Effector CD8-positive, alpha-beta T cell (primary cell): ENCODE data around the gene PRDM16.

Source experiments
- DNase-seq: peaks from one replicate; lab custom pipeline; 2025; lab: John Stamatoyannopoulos, UW

PRDM16 gene

DNA sequence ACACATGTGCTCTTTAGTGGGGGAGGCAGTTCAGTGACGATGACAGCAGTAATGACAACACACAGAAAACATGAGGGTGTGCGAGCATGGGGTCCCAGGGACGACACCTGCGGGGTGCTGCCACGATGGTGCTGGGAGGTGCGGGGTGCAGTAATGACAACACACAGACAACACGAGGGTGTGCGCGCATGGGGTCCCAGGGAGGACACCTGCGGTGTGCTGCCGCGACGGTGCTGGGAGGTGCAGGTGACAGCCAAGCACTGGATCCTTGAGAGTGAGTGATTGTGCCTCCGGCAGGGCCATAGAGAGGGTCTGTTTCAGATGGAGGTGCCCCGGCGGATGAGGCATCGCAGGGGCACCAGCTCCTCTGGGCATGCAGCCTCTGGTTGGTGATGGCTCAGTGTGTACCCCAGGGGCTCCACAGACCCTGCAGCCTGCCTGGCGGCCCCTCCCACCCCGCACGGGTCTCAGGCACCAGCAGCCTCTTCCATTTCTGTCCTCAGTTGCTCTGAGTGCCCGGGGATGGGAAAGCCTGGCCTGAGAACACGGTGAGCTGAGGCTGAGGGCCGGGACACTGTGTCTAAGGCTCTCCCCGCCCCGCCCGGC is 193.8 kb downstream of the PRDM16 start:
- DNase-seq, result no peak

DNA sequence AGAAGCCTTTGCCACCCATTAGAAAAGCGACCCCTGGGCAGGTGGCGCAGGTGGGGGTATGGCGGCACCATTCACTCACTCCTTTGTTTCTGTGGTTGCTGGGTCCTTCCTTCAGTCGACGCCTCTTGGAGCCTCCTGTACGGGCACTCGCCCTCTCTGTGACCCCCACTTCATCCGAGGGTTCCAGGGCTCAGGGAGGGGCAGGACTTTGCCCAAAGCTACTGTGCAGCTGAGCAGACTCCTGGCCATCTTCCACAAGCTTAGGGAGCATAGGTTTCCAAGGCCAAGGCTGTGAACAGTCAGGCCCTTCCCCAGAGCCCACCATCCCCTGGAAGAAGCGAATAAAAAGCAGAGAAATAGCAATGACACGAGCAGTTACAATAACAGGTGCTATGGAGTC is 194.8 kb downstream of the PRDM16 start:
- no peak for DNase-seq

DNA sequence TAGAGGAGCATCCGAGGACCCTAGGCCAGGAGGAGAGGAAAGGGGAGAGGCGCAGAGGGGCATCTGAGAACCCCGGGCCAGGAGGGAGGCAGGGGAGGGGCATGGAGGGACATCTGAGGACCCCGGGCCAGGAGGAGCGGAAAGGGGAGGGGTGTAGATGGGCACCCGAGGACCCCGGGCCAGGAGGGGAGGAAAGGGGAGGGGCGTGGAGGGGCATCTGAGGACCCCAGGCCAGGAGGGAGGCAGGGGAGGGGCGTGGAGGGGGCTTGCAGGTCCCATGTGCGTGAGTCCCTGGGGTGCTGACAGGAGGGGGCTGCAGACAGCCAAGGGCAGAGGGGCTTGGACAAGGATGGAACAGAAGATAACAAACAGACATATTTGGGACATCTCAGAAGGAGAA is 195.5 kb downstream of the PRDM16 start:
- no peak for DNase-seq

DNA sequence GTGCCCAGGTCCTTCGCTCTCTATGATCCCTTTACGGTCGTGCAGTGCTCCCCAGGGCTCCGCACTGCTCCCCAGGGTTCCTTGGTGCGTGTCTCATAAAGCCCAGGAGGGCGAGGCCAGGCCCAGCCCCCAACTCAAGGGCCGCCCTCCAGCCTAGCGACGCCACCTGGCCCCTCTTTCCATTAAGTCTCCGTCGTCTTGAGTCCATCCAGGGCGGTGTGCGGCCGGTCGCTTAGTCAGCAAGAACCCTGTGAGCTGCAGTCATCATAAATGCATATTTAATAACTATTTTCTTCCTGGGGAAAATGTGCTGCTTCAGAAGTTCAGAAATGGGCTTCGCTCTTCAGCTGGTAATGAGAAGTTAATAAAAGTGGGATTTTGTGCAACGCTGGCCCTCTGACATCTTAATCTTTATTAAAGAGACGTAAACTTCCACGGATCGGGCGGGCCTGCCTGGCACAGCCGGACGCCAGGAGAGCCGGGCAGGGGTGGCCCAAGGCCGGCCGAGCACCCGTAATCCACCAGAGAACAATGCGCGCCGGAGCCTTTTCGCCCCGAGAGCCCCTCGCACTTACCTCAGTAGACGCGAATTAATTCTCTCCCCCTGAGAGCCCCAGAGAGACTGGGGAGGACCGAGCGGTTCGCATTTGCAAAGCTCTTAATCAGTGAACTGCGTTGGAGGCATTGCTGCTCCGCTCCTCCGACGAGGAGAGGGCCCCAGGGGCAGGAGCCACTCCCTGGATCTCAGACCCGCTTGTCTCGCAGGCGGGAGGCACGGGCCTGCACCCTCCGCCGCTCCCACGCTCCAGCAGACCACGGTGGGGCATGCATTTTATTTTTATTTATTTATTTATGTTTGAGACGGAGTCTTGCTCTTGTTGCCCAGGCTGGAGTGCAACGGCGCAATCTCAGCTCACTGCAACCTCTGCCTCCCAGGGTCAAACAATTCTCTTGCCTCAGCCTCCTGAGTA is 197.1 kb downstream of the PRDM16 start:
- DNase-seq, result no peak

DNA sequence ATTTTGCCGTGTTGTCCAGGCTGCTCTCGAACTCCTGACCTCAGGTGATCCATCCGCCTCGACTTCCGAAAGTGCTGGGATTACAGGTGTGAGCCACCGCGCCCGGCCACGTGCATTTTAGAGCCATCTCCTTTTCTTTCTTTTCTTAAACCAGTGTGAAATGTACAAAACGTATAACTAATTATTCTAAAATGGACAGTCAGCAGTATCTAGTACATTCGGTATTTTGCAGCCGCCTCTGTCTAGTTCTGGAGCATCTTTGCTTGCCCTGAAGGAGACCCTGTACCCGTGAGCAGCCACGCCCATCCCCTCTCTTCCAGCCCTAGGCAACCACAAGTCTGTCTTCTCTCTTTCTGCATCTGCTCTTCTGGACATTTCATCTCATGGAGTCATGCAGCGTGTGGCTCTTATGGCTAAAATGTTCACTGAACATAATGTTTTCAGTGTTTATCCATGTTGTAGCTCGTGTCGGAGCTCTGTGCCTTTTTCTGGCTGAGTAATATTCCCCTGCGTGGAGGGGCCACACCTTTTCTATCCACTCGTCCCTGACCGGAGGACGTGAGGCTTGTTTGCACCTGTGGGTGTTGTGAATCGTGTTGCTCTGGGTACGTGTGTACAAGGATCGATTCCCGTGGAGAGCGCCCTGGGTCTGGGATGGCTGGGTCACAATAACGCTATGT is 198.0 kb downstream of the PRDM16 start:
- no peak for DNase-seq

DNA sequence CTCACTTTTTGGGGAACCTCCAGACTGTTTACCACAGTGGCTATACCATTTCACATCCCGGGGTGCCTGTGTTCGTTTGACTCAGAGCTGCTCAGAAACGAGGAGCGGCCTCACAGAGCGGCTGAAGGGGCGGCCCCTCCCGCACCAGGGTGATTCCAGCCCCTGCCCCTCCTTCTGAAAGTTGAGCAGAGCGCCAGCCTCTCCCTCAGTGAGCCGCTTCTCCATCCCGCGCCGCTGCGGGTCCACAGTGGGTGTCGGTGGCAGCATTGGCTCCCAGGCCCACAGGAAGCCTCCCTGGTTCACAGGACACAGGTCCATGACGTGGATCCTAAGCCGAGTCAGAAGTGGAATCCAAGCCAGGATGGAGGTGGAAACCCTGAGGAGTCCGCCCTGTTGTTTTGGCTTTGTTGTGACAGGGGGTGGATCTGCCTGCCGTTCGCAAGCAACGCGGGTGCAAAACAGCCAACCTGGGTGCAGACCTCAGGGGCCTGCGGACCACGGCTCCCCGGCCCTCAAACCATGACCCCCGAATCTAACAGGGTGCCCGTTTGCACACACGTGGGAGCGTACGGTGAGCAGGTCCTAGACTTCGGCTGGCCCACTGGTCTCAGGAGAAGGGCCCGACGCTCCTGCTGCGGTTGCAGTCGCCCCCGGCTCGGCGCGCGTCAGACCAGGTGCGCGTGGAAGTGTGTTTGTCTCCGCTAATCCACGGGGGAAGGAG is 198.7 kb downstream of the PRDM16 start:
- no peak for DNase-seq

DNA sequence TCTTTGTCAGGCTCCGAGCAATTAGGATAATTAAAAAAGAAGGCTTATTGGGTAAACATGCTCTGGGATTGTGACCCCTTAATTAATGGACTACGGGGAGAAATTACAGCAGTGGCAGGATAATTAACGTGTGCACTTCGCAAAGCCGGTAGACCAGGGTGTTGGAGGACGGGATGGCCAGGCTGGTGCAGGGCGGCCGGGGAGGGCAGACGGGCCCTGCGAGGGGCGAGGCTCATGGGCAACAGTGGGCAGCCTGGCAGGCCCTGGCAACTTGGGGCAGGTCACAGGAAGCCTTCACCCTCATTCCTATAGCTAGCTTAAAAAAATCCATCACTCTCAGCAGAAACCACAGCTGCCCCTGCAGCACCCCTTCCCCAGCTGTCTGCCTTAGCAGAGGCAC is 199.3 kb downstream of the PRDM16 start:
- DNase-seq, result no peak

DNA sequence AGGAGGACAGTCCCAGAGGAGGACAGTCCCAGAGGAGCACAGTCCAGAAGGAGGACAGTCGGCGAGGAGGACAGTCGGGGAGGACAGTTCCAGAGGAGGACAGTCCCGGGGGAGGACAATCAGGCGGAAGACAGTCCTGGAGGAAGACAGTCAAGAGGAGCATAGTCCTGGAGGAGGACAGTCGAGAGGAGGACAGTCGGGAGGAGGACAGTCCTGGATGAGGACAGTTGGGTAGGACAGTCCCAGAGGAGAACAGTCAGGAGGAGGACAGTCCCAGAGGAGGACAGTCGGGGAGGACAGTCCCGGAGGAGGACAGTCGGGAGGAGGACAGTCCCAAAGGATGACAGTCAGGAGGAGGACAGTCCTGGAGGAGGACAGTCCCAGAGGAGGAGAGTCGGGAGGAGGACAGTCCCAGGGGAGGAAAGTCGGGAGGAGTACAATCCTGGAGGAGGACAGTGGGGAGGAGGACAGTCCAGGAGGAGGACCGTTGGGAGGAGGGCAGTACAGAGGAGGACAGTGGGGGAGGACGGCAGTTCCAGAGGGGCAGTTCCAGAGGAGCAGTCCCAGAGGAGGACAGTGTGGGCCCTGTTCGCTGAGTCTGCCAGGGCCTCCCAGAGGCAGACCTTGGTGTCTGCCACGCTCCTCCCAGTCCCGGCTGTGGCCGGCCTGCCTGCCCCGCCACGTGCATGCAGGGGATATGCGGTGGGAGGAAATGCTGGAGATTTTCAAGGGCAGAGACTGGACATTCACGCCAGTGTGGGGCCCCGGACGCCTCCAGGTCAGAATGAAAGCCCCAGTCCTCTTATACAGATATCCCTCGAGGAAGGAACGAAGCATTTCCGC is 201.6 kb downstream of the PRDM16 start:
- DNase-seq, result no peak

DNA sequence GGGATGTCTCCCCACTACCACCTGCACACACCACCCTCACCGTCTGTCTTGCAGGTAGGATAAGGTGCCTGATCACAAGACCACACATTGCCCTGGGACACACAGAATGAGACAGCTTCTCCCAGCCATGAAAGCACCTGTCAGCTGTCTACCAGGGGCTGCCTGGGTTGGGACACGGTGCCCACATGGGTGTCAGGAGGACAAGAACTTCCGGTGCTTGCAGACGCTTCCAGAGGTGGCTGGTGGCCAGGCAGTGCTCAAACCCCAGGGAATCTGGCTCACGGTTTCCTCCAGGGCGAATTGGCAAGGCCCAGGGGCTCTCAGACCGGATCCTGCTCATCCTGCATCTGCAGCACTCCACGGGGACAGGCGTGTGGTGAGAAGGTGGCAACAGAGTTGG is 202.9 kb downstream of the PRDM16 start:
- DNase-seq, result no peak

DNA sequence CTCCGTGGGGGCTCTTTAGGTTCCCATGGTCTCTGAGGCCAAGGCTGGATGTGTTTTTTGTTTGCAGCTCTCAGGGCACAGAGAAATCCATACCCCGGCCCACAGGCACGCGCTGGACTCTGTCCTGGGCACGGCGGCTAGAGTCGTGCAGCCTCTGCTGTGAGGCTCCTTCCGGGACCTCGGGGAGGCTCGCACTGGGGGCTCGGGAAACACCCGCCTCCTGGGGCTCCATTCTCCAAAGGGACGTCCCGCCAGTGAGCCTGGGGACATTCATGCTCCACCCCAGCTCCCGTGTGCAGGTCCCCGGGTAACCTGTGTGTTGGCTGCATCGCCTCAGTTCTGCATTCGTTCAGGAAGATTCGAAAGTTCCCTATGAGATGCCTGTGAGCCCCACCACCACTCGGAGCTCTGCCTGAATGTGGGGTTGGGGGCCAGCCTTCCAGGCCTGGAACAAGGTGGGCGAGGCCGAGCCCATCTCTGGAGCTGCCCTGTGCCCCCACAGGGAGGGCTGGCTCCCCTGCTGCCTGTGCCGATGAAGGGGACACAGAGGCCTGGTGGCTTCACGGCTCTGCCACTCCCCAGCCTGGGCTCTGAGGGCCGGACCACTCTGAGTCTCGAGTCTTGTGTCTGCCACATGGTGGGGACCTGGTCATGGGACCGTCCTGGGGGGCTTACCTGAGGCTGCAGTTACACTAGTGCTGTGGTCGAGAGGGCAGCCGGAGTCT is 203.5 kb downstream of the PRDM16 start:
- DNase-seq, result no peak

DNA sequence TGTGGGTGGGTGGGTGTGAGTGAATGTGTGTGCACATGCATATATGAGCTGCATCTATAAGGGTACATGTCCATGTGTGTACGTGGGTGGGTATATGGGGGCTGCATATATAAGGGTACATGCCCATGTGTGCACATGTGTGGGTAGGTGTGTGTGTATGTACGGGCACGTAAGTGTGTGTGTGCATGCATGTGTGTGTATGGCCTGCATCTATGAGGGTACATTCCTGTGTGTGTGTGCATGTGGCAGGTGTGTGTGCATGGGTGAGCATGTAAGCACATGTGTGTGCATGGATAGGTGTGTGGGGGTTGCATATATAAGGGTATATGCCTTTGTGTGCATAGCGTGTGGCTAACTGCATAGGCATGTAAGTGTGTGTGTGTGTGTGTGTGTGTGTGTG is 204.4 kb downstream of the PRDM16 start:
- DNase-seq, result no peak

DNA sequence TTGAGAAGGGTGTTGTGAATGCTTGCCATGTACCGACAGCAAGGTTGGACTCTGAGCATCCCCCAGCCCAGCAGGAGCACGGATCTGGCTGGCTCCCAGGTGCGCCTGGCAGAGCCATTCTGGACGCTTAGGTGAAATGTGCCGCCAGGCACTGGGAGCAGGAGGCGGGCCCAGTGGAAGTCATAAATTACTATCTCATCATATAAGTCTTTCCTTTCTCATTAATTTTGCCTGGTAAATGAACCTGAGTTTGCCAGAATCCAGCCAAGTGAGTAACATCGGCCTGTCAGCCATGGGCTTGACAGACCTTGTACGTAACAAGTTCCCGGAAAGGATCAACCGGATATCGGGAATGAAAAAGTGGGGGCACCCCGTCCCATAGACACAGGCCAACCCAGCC is 206.0 kb downstream of the PRDM16 start:
- DNase-seq, result no peak

DNA sequence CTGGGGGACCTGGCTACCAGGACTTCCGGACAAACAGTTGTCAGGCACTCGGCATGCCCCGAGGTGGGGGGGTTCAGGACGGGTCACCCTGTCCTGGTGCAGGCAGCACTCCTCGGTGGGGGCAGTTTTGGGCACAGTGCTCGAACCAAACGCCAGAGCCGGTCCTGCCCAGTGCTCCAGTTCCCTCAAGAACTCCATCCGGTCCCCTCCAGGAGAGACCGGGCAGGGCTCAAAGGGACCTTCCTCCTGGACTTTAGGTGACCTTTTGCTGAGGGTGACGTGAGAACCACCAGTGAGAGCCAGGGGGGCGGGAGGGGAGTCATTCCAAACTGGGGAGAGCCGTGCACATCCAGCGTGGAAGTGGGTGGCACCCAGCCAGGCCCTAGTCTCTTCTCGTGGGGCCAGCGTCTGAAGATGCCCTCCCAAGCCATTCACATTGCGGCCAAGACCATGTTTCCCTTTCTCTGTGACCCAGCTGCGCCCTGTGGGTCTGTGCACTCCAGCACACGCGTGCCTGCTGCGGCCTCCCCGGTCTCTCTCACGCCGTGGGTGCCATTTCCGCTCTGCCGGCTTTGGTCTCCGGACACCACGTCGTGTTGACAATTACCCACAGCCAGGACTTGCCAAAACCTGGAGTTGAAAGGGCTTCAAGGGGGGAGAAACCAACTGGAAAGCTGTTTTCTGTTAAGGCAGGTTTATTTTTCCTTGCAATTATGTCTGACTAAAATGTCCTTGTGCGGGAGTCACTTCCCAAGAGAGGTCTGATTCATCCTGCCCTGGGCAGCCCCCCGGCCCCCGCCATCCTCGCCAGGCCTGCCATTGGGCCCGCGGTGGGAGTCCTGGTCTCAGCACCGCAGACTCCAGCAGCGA is 206.7 kb downstream of the PRDM16 start:
- DNase-seq, result no peak

DNA sequence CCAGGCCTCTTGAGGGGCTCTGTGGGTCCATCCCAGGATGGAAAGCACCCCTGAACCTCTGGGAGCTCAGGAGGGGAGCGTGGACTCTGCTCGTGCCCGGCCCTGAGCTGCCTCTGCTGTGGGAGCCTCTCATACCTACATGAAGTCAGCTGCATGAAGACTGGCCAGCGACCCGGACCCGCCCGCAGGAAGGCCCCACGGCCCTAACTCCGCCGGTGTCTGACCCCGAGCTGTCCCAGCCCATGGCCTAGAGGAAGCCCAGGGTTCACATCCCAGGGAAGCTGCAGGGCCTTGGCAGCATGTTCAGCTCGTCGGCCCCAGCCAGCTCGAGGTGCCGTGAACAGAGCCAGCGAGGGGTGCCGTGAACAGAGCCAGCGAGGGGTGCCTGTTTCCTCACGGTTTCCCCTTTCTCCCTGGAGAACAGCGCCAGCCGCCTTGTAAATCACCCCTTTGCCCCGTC is 207.4 kb downstream of the PRDM16 start:
- no peak for DNase-seq

DNA sequence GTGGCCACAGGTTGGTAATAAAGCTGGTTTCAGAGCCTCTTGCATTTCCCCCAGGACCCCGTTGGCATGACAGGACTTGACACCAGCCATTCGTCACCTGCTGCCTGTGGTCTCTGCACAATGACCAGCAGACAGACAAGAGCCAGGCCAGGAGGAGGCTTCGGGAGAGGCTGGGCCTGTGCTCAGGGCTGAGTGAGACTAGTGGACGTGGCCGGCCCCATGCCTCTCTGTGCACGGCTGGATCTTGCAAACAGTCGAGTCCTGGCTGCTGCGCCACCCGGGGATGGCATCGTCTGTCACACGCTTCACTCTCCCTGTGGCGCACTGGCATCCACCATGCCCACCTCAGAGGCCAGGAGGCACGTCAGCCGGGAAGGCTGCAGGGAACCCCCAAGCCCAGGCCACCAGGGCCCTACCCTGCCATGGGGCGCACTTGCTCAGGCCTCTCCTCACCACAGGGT is 208.0 kb downstream of the PRDM16 start:
- no peak for DNase-seq

DNA sequence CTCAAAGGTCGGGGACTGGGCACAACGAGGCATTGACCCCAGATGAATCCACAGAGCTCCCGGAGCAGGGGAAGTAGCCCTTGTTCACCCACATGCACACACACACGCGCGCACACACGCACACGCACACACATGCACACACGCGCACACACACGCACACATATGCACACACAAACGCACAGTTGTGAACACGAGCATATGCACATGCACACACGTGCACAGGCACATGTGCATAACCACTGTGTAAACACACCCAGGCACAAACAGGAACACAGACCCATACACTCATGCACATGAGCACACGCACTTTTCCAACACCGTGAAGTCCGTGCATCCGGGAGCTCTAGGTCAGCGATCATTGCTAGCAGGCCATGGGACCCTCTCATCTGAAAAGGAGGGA is 208.6 kb downstream of the PRDM16 start:
- DNase-seq, result no peak

DNA sequence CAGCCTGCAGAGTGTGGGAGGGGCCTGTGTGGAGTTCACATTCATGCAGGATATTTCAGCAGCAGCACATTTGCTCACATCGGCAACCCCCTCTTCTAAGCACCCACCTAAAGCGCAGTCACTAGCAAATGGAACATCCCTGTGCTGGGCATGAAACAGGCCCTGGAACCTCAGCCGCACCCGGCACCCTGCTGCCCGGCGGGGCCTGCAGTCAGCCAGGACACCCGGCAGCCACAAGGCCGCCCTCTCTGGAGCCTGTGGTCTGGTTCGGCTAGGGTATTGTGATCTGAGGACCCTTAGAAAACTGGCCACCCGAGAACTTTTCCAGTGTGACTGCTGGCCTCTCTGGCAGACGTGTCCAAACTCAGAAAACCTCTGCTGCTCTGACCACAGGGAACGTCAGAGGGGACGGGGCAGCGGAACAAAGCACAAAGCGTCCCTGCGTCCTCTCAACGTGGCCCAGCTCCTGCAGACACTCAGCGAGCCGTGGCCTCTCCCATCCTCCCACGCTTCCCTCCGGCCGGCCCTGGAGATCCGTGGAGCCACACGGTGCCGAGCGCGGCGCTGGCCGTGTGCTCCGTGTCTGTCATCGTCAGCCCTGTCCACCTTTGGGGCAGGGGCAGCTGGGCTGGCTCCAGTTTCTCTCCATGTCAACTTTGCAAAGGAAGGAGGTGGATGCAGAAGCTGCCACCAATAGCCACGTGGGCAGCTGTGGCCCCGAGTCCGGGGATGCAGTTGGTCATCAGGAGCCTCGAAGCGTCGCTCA is 209.6 kb downstream of the PRDM16 start:
- no peak for DNase-seq

DNA sequence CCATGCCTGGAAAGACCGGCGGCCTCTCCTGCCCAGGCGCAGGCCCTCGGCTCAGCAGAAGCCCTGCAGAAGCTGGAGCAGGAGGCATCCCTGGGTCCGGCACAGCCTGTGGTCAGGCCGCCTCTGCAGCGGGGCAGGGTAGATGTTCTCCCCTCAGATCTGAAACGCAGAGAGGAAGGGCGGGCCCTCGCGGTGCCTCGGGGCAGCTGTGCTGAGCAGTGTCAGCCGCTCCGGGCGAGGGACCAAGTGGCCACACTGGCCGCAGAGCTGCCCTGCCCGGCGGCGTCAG is 210.1 kb downstream of the PRDM16 start:
- DNase-seq, result no peak

DNA sequence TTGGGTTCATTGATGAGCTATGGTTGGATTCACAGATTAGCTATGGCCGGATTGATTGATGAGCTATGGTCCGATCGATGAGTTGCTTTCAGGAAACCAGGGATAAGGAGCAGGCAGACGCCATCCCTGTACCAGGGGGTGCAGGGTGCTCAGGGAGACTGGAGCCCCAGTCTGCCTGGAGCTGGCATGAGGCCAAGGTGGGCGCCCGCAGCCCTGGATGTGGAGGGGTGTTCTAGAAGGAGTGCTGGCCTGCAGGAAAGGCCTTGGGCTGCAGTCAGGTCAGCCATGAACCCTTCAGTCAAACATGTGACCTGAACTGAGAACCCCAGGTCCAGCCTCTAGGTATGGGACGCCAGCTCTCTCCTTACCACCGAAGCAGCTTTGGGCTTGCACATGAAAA is 212.7 kb downstream of the PRDM16 start:
- DNase-seq, result no peak
